ENCODE data around the gene CD96.
"Not testable (repeated sequence)": the region's sequence is repeated elsewhere in the genome, so short reads cannot be mapped to it uniquely, and the experiment has no call there.

CD96 gene

DNA sequence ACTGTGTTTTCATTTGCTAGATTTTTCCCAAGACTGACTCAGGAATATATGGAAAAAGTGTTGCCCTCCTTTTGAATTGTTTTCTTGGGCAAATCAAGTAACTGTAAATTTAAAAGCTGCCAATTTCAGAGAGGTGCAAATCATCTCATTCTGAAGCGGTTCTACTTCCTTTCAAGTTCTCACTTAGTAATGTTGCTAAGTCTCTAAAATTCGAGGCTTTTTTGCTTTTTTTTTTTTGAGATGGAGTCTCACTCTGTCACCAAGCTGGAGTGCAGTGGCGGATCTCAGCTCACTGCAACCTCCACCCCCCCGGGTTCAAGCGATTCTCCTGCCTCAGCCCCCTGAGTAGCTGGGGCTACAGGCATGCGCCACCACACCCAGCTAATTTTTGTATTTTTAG lies 130.5 kb downstream of the CD96 start:
- H3K27ac ChIP-seq (ENCODE audit: low read length); H3K27me3 ChIP-seq (ENCODE audit: control insufficient read depth in 1 of 2, insufficient read depth in 2 of 2, low read length in 2 of 2); H3K36me3 ChIP-seq (ENCODE audit: control insufficient read depth in 2 of 2, insufficient read depth in 2 of 2, low read length in 2 of 2); H3K9me3 ChIP-seq (ENCODE audit: control insufficient read depth in 2 of 2, low read length in 2 of 2); H3K4me3 ChIP-seq (ENCODE audit: low read length in 2 of 2); H3K9ac ChIP-seq (ENCODE audit: low read length in 2 of 2): not testable (repeated sequence)
- H3K4me1 ChIP-seq (ENCODE audit: control insufficient read depth, insufficient read depth, low read length) = peaks cover 12% of the 10 kb centered on the region

GRCh38 chr3:111675846-111676210 lies 133.8 kb downstream of the CD96 start:
- Histone ChIP-seq H3K4me3 (ENCODE audit: low read length in 2 of 2) (no peak overlapping the region), H3K36me3 (ENCODE audit: control insufficient read depth in 2 of 2, insufficient read depth in 2 of 2, low read length in 2 of 2) (no peaks in the 10 kb centered on the region), H3K9me3 (ENCODE audit: control insufficient read depth in 2 of 2, low read length in 2 of 2) (no peaks in the 10 kb centered on the region), H3K4me1 (ENCODE audit: control insufficient read depth, insufficient read depth, low read length) (peaks cover 12% of the 10 kb centered on the region), H3K27me3 (ENCODE audit: control insufficient read depth in 1 of 2, insufficient read depth in 2 of 2, low read length in 2 of 2) (no peaks in the 10 kb centered on the region), H3K9ac (ENCODE audit: low read length in 2 of 2) (no peak overlapping the region), H3K27ac (ENCODE audit: low read length) (no peak overlapping the region)

GRCh38 chr3:111676211-111677006 lies 134.4 kb downstream of the CD96 start:
- H3K27ac ChIP-seq (ENCODE audit: low read length) = no peak overlapping the region
- H3K9ac ChIP-seq (ENCODE audit: low read length in 2 of 2) = no peak overlapping the region
- peaks cover 12% of the 10 kb centered on the region for H3K4me1 ChIP-seq (ENCODE audit: control insufficient read depth, insufficient read depth, low read length)
- H3K27me3 ChIP-seq (ENCODE audit: control insufficient read depth in 1 of 2, insufficient read depth in 2 of 2, low read length in 2 of 2) = no peaks in the 10 kb centered on the region
- no peak overlapping the region for H3K4me3 ChIP-seq (ENCODE audit: low read length in 2 of 2)
- H3K36me3 ChIP-seq (ENCODE audit: control insufficient read depth in 2 of 2, insufficient read depth in 2 of 2, low read length in 2 of 2) = no peaks in the 10 kb centered on the region
- H3K9me3 ChIP-seq (ENCODE audit: control insufficient read depth in 2 of 2, low read length in 2 of 2) = no peaks in the 10 kb centered on the region

- Histone ChIP-seq H3K9ac (ENCODE audit: low read length in 2 of 2) (no peak overlapping the region), H3K9me3 (ENCODE audit: control insufficient read depth in 2 of 2, low read length in 2 of 2) (no peaks in the 10 kb centered on the region), H3K4me3 (ENCODE audit: low read length in 2 of 2) (no peak overlapping the region), H3K27me3 (ENCODE audit: control insufficient read depth in 1 of 2, insufficient read depth in 2 of 2, low read length in 2 of 2) (no peaks in the 10 kb centered on the region), H3K36me3 (ENCODE audit: control insufficient read depth in 2 of 2, insufficient read depth in 2 of 2, low read length in 2 of 2) (no peaks in the 10 kb centered on the region), H3K4me1 (ENCODE audit: control insufficient read depth, insufficient read depth, low read length) (peaks cover 12% of the 10 kb centered on the region), H3K27ac (ENCODE audit: low read length) (no peak overlapping the region)
These were observed 135.0 kb downstream of the CD96 start for GRCh38 chr3:111677007-111677392.

DNA sequence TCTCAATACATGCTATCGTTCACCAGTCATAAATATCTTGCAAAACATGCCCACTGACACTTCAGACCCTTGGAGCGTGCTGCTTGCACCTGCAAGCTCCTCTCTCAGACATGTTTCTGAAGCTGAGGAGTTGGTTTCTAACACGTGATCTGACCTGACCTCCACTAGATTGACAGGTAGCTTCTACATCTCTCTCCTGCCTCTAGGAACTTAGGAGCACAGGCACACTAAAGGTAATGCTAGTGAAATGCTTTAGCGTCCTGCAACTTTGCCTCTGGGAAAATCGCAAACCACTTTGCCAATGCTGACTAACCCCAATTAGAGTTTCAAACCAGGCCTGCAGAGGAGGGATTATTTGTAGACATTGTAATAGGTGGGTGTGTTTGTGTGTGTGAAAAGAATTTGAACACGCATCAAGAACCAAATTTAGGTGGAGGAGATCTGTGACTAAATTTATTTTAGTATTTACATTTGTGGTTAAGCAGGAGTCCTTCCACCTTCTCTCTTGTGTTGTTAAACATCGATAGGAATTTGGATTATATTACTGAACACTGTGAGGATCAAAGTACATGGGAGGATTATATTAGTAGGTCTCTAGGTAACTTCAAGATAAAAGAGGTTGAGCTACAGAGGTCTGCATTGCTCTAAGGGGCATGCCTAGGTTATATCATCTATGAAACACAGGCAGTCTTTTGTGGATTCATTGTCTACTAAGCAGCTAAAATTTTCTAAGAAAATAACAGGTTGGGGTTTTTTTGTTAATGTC lies 139.8 kb downstream of the CD96 start:
- Histone ChIP-seq H3K4me3 (ENCODE audit: low read length in 2 of 2) (no peak overlapping the region), H3K4me1 (ENCODE audit: control insufficient read depth, insufficient read depth, low read length) (no peaks in the 10 kb centered on the region), H3K9ac (ENCODE audit: low read length in 2 of 2) (no peak overlapping the region), H3K27ac (ENCODE audit: low read length) (no peak overlapping the region), H3K9me3 (ENCODE audit: control insufficient read depth in 2 of 2, low read length in 2 of 2) (no peaks in the 10 kb centered on the region), H3K36me3 (ENCODE audit: control insufficient read depth in 2 of 2, insufficient read depth in 2 of 2, low read length in 2 of 2) (no peaks in the 10 kb centered on the region), H3K27me3 (ENCODE audit: control insufficient read depth in 1 of 2, insufficient read depth in 2 of 2, low read length in 2 of 2) (no peaks in the 10 kb centered on the region)

- Histone ChIP-seq H3K9me3 (ENCODE audit: control insufficient read depth in 2 of 2, low read length in 2 of 2) (no peaks in the 10 kb centered on the region), H3K27me3 (ENCODE audit: control insufficient read depth in 1 of 2, insufficient read depth in 2 of 2, low read length in 2 of 2) (no peaks in the 10 kb centered on the region), H3K4me3 (ENCODE audit: low read length in 2 of 2) (no peak overlapping the region), H3K36me3 (ENCODE audit: control insufficient read depth in 2 of 2, insufficient read depth in 2 of 2, low read length in 2 of 2) (no peaks in the 10 kb centered on the region), H3K9ac (ENCODE audit: low read length in 2 of 2) (no peak overlapping the region), H3K27ac (ENCODE audit: low read length) (no peak overlapping the region), H3K4me1 (ENCODE audit: control insufficient read depth, insufficient read depth, low read length) (no peaks in the 10 kb centered on the region)
These were observed 142.6 kb downstream of the CD96 start for GRCh38 chr3:111684640-111685039.

- Histone ChIP-seq H3K36me3 (ENCODE audit: control insufficient read depth in 2 of 2, insufficient read depth in 2 of 2, low read length in 2 of 2) (no peaks in the 10 kb centered on the region), H3K9ac (ENCODE audit: low read length in 2 of 2) (no peak overlapping the region), H3K9me3 (ENCODE audit: control insufficient read depth in 2 of 2, low read length in 2 of 2) (no peaks in the 10 kb centered on the region), H3K4me3 (ENCODE audit: low read length in 2 of 2) (no peak overlapping the region), H3K27ac (ENCODE audit: low read length) (no peak overlapping the region), H3K4me1 (ENCODE audit: control insufficient read depth, insufficient read depth, low read length) (no peaks in the 10 kb centered on the region), H3K27me3 (ENCODE audit: control insufficient read depth in 1 of 2, insufficient read depth in 2 of 2, low read length in 2 of 2) (no peaks in the 10 kb centered on the region)
These were observed 146.3 kb downstream of the CD96 start for GRCh38 chr3:111688190-111688800.

DNA sequence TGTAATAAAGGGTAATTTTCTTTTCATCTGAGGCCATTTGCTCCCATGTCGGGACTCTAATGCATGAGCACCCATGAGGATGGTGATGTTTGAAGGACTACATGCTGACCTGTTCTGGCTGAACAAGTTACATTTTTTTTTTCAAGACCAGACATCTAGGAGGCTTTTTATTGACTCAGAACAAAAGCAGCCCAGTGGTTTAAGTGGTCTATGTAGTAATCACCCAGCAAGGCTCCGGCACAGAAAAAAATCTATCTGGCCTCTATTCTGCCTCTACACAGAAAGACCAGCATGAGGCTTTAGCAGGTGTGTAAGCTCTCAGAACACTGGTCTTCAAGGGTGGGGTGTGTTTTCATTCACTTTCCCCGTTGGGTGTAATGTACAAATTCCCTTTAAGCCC lies 148.2 kb downstream of the CD96 start:
- H3K9ac ChIP-seq (ENCODE audit: low read length in 2 of 2) = no peak overlapping the region
- H3K9me3 ChIP-seq (ENCODE audit: control insufficient read depth in 2 of 2, low read length in 2 of 2) = no peaks in the 10 kb centered on the region
- H3K4me3 ChIP-seq (ENCODE audit: low read length in 2 of 2) = no peak overlapping the region
- H3K27me3 ChIP-seq (ENCODE audit: control insufficient read depth in 1 of 2, insufficient read depth in 2 of 2, low read length in 2 of 2) = no peaks in the 10 kb centered on the region
- no peak overlapping the region for H3K27ac ChIP-seq (ENCODE audit: low read length)
- H3K36me3 ChIP-seq (ENCODE audit: control insufficient read depth in 2 of 2, insufficient read depth in 2 of 2, low read length in 2 of 2) = no peaks in the 10 kb centered on the region
- no peaks in the 10 kb centered on the region for H3K4me1 ChIP-seq (ENCODE audit: control insufficient read depth, insufficient read depth, low read length)

- H3K4me1 ChIP-seq (ENCODE audit: control insufficient read depth, insufficient read depth, low read length) = no peaks in the 10 kb centered on the region
- H3K9ac ChIP-seq (ENCODE audit: low read length in 2 of 2) = no peak overlapping the region
- no peaks in the 10 kb centered on the region for H3K9me3 ChIP-seq (ENCODE audit: control insufficient read depth in 2 of 2, low read length in 2 of 2)
- no peaks in the 10 kb centered on the region for H3K27me3 ChIP-seq (ENCODE audit: control insufficient read depth in 1 of 2, insufficient read depth in 2 of 2, low read length in 2 of 2)
- no peak overlapping the region for H3K27ac ChIP-seq (ENCODE audit: low read length)
- H3K36me3 ChIP-seq (ENCODE audit: control insufficient read depth in 2 of 2, insufficient read depth in 2 of 2, low read length in 2 of 2) = no peaks in the 10 kb centered on the region
- no peak overlapping the region for H3K4me3 ChIP-seq (ENCODE audit: low read length in 2 of 2)
These were observed 149.4 kb downstream of the CD96 start for GRCh38 chr3:111691293-111691909.

DNA sequence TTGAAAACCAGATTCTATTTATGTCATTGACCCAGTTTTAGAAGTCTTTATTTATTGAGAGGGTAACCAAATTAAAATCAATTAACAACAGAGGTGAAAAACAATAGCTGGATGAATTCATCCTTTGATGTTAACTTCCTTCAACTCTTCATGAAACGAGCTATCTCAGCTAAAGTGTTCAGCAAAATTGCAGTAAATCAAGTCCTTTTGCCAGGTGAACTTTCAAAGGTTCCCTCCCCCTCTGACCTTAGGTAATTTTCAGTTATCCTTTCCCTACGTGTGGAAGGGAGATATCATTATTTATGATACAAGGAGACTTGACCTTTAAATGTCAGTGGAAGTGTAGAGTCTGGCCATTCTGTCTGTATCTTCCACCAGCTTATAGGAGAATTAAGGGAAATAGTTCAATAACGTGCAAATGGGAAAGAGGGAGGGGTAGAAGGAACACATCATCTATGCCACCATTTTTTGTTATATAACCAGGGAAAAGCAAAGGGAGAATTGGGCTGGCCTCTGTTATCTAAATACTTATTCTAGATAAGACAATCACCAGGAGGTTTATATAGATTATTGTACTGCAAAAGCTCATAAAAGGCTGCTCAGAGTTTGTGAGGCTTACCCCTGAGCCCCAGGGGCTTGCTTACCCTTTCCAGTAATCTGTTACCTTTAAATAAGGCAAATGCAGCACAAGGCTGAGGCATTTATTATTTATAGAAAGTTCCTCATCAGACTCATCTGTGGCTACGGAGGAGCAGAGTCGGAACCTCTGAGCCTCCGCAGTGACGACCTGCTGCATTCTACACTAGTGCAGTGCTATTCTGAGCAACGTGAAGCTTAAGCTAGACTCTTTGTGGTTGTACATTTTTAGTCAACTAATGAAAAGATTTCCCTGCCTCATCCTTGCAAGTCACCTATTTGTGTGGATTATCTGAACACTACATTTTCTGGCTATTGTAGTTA lies 150.9 kb downstream of the CD96 start:
- Histone ChIP-seq H3K9me3 (ENCODE audit: control insufficient read depth in 2 of 2, low read length in 2 of 2) (no peaks in the 10 kb centered on the region), H3K27me3 (ENCODE audit: control insufficient read depth in 1 of 2, insufficient read depth in 2 of 2, low read length in 2 of 2) (no peaks in the 10 kb centered on the region), H3K27ac (ENCODE audit: low read length) (no peak overlapping the region), H3K9ac (ENCODE audit: low read length in 2 of 2) (no peak overlapping the region), H3K4me3 (ENCODE audit: low read length in 2 of 2) (no peak overlapping the region), H3K4me1 (ENCODE audit: control insufficient read depth, insufficient read depth, low read length) (no peaks in the 10 kb centered on the region), H3K36me3 (ENCODE audit: control insufficient read depth in 2 of 2, insufficient read depth in 2 of 2, low read length in 2 of 2) (no peaks in the 10 kb centered on the region)

All from stomach smooth muscle (tissue), 2 donors.